Endothelial cell of umbilical vein (primary cell): ENCODE results near the gene ZFYVE9. TPM values are rescaled to one million over a fixed set of nuclear protein-coding genes. Genes with fewer than 3 reads are reported as not detected.
A peak's percentile ranks its signal among the peaks of the same experiment; 100 is the strongest.

Source experiments
- BruUV-seq: library from RNA; stranded (reverse); fragments of 400-500 nt; replicated peaks from 2 replicates; lab custom pipeline; 2021; lab: Mats Ljungman, UMichigan
- CTCF ChIA-PET: fragments of 300-600, 350-600 bp; sonication (Branson Sonifier 250); formaldehyde crosslinking; loops from one replicate; lab custom pipeline; 2021; ENCODE audit warnings: antibody characterized with exemption, inconsistent platforms; lab: Charles Lee
- POLR2A ChIA-PET: fragments of 300-600, 350-600 bp; sonication (Branson Sonifier 250); formaldehyde crosslinking; loops from one replicate; lab custom pipeline; 2021; ENCODE audit warnings: antibody characterized with exemption, inconsistent platforms; lab: Charles Lee
- DNase-seq: peaks from one replicate; pipeline ENCODE4 v3.0.0-alpha.2; 2011; ENCODE audit warnings: low read depth, low spot score
- FAIRE-seq: peaks from 2 replicates; lab custom pipeline; 2011; peaks lifted over from hg19 to GRCh38; lab: Jason Lieb, UNC
- H2AFZ ChIP-seq: 2 replicates; pipeline ENCODE4 v1.6.0; 2012; ENCODE audit warnings: low read depth, low read length, control low read depth, inconsistent platforms
- H3K27ac ChIP-seq: 2 replicates; pipeline ENCODE4 v1.5.1; 2011; ENCODE audit warnings: low read depth, mild to moderate bottlenecking, control low read depth, low read length, moderate library complexity; ENCODE audit not compliant: insufficient read depth
- H3K27me3 ChIP-seq, 2 experiments: 2 replicates each; pipeline versions ENCODE4 v1.6.0 to v1.6.1; 2011; ENCODE audit warnings: low read length in 2 of 2, mixed read lengths in 1 of 2; ENCODE audit not compliant: control insufficient read depth in 2 of 2, insufficient read depth in 2 of 2
- H3K36me3 ChIP-seq, 2 experiments: 2 replicates in 1 of 2; 3 replicates in 1 of 2; pipeline ENCODE4 v1.5.1; 2011; ENCODE audit warnings: low read length in 2 of 2, mild to moderate bottlenecking in 1 of 2, moderate library complexity in 1 of 2; ENCODE audit not compliant: control insufficient read depth in 2 of 2, insufficient read depth in 2 of 2; ENCODE audit errors: extremely low read depth in 1 of 2
- H3K4me1 ChIP-seq: 3 replicates; pipeline ENCODE4 v1.5.1; 2011; ENCODE audit warnings: mild to moderate bottlenecking, low read length; ENCODE audit not compliant: control insufficient read depth, insufficient read depth; ENCODE audit errors: extremely low read depth
- H3K4me2 ChIP-seq: 2 replicates; pipeline ENCODE4 v1.6.1; 2011; ENCODE audit warnings: low read length, control low read depth, mixed read lengths; ENCODE audit not compliant: insufficient read depth
- H3K4me3 ChIP-seq, 3 experiments: fragments of 200-600 bp in 1 of 3; sonication (generic), shearing (Covaris generic) in 1 of 3; replicated peaks in 1 of 3; 2 replicates each; pipeline ENCODE4 v1.5.1; 2011 to 2016; ENCODE audit warnings: control low read depth in 3 of 3, low read length in 3 of 3, mild to moderate bottlenecking in 2 of 3, inconsistent platforms in 1 of 3, low read depth in 1 of 3, moderate library complexity in 1 of 3; ENCODE audit not compliant: insufficient read depth in 1 of 3
- H3K79me2 ChIP-seq: 2 replicates; pipeline ENCODE4 v1.6.0; 2012; ENCODE audit warnings: low read length, inconsistent platforms; ENCODE audit not compliant: control insufficient read depth, insufficient read depth
- H3K9ac ChIP-seq: replicated peaks from 2 replicates; pipeline ENCODE3; 2011; ENCODE audit warnings: low read length, control low read depth; ENCODE audit not compliant: insufficient read depth; ENCODE audit errors: extremely low read depth
- H3K9me1 ChIP-seq: replicated peaks from 3 replicates; pipeline ENCODE4 v1.6.0; 2011; ENCODE audit warnings: mild to moderate bottlenecking, low read length; ENCODE audit not compliant: control insufficient read depth, insufficient read depth; ENCODE audit errors: extremely low read depth
- H3K9me3 ChIP-seq: replicated peaks from 2 replicates; pipeline ENCODE4 v1.5.1; 2012; ENCODE audit warnings: low read length, inconsistent platforms; ENCODE audit not compliant: control insufficient read depth, insufficient read depth
- H4K20me1 ChIP-seq: replicated peaks from 2 replicates; pipeline ENCODE3; 2011; ENCODE audit warnings: mild to moderate bottlenecking, low read length; ENCODE audit not compliant: control insufficient read depth, insufficient read depth; ENCODE audit errors: extremely low read depth
- FOS ChIP-seq: IDR thresholded peaks from 2 replicates; pipeline ENCODE4 v1.6.1; 2011; ENCODE audit warnings: mild to moderate bottlenecking, low read length, moderate library complexity, borderline replicate concordance; ENCODE audit not compliant: insufficient read depth
- GATA2 ChIP-seq: IDR thresholded peaks from 2 replicates; pipeline ENCODE4 v1.7.0; 2011; ENCODE audit warnings: low read depth, mild to moderate bottlenecking, moderate library complexity, mixed read lengths, low read length; ENCODE audit not compliant: insufficient read length, insufficient read depth
- JUN ChIP-seq: IDR thresholded peaks from 2 replicates; pipeline ENCODE4 v1.6.1; 2011; ENCODE audit warnings: borderline replicate concordance, low read depth; ENCODE audit not compliant: insufficient read length, insufficient read depth
- MAX ChIP-seq: IDR thresholded peaks from 2 replicates; pipeline ENCODE4 v1.6.1; 2011; ENCODE audit not compliant: insufficient read depth, insufficient read length
- dilution Hi-C: fragments of 300-500 bp; cut with MboI; formaldehyde crosslinking; loops from one replicate; pipeline ENCODE4 v1.15.0; 2019; ENCODE audit warnings: low sequenced_read_pairs; ENCODE audit not compliant: extremely low pct_ligation_motif_present
- intact Hi-C: fragments of 100-400 bp; cut with micrococcal nuclease; formaldehyde crosslinking; loops from one replicate; pipeline ENCODE4 v1.10.0; 2022
- polyA plus RNA-seq, 4 experiments: library from polyadenylated mRNA; depleted of rRNA in 3 of 4; stranded (reverse) in 3 of 4; unstranded in 1 of 4; fragments of >200 nt; gene quantifications; 2 replicates each; pipeline versions ENCODE4 v1.2.1 to v1.2.3, GENCODE V29; 2011 to 2012; ENCODE audit warnings: missing spikeins in 1 of 4
- total RNA-seq: library from RNA; stranded (reverse); gene quantifications from 2 replicates; pipeline ENCODE4 v1.2.3, GENCODE V29; 2021

Gene ZFYVE9
- total and polyA plus RNA-seq, 2 donors (not counting 3 experiments of a cell fraction or from before 2014, with no cell fraction given) = 4.1 to 16.8 TPM

GRCh38 chr1:52235646-52236045, 93.8 kb downstream of the ZFYVE9 start:
- Histone ChIP-seq H3K36me3 (peaks cover 0 to 2% of the 10 kb centered on the region in 2 experiments), H3K27me3 (no peaks in the 10 kb centered on the region), H3K27ac (no peak overlapping the region), H3K9me1 (no peaks in the 10 kb centered on the region), H3K4me1 (peaks cover 33% of the 10 kb centered on the region), H2AFZ (no peak overlapping the region), H3K4me3 (no peak overlapping the region), H3K4me2 (no peak overlapping the region), H3K9me3 (no peaks in the 10 kb centered on the region), H4K20me1 (no peaks in the 10 kb centered on the region), H3K9ac (no peak overlapping the region), H3K79me2 (no peaks in the 10 kb centered on the region)
- ChIA-PET CTCF (interaction anchor here (1.2 to 1.6 kb wide), 3 partner anchors 9 to 93 kb away, joined by 3 to 4 read pairs (median 3); no protein-coding TSS in a partner anchor), POLR2A (no interaction called here)
- no TSS peak for BruUV-seq
- intact Hi-C loops (no loop called here), dilution Hi-C loops (no loop called here)
- DNase-seq (no peak), FAIRE-seq (no peak)
- TF ChIP-seq GATA2 = no peak

- DNase-seq (peak; percentile 25), FAIRE-seq (peak; percentile 24)
- ChIA-PET CTCF (interaction anchor here (1.0 kb wide), 1 partner anchor 95 kb away, joined by 4 read pairs; no protein-coding TSS in a partner anchor), POLR2A (no interaction called here)
- H3K4me2 ChIP-seq = no peak overlapping the region
- TF ChIP-seq FOS = peak; percentile 84
- no peak for TF ChIP-seq MAX
- peak; percentile 45 for TF ChIP-seq GATA2
- peak; percentile 5 for TF ChIP-seq JUN
- no peak overlapping the region for H2AFZ ChIP-seq
- BruUV-seq = no TSS peak
- no peaks in the 10 kb centered on the region for H3K79me2 ChIP-seq
- H3K4me3 ChIP-seq = no peak overlapping the region
- no peak overlapping the region for H3K27ac ChIP-seq
- H3K9me3 ChIP-seq = no peaks in the 10 kb centered on the region
- no peak overlapping the region for H3K9ac ChIP-seq
- dilution Hi-C loops = no loop called here
- intact Hi-C loops = no loop called here
- H3K27me3 ChIP-seq = no peaks in the 10 kb centered on the region
- peaks cover 41% of the 10 kb centered on the region for H3K4me1 ChIP-seq
- no peaks in the 10 kb centered on the region for H4K20me1 ChIP-seq
- peaks cover 0 to 2% of the 10 kb centered on the region in 2 experiments for H3K36me3 ChIP-seq
- no peaks in the 10 kb centered on the region for H3K9me1 ChIP-seq
Measured at GRCh38 chr1:52237430-52237829, 95.5 kb downstream of the ZFYVE9 start.
